IPS DF 6.9 (cell line): ENCODE data around the gene JDP2.

Source experiments
- DNase-seq: peaks from one replicate; pipeline ENCODE4 v3.0.0-alpha.2; 2013; ENCODE audit warnings: low read depth, low spot score
- H3K27ac ChIP-seq: one replicate; pipeline ENCODE4 v1.5.1; 2013; ENCODE audit warnings: low read length, control low read depth
- H3K27me3 ChIP-seq: 2 replicates; pipeline ENCODE4 v1.6.1; 2013; ENCODE audit warnings: mild to moderate bottlenecking, low read length; ENCODE audit not compliant: control insufficient read depth, insufficient read depth
- H3K36me3 ChIP-seq: 2 replicates; pipeline ENCODE4 v1.6.1; 2013; ENCODE audit warnings: low read length; ENCODE audit not compliant: control insufficient read depth, insufficient read depth
- H3K4me1 ChIP-seq: 2 replicates; pipeline ENCODE4 v1.6.1; 2013; ENCODE audit warnings: low read length; ENCODE audit not compliant: control insufficient read depth, insufficient read depth
- H3K4me3 ChIP-seq: 2 replicates; pipeline ENCODE4 v1.5.1; 2013; ENCODE audit warnings: mild to moderate bottlenecking, low read length
- H3K9me3 ChIP-seq: 2 replicates; pipeline ENCODE4 v1.6.1; 2013; ENCODE audit warnings: low read length, inconsistent platforms; ENCODE audit not compliant: control insufficient read depth, insufficient read depth
- WGBS: extraction: QIAGEN DNeasy Blood & Tissue Kit; methylation state at CpG from one replicate; pipeline ENCODE4 v1.1.7; 2013; ENCODE audit warnings: mixed read lengths, missing lambda C conversion rate; ENCODE audit not compliant: insufficient read length, insufficient coverage; 5-methylcytosine and 5-hydroxymethylcytosine counted together

The JDP2 gene

GRCh38 chr14:75482366-75482765 is 54.5 kb downstream of the JDP2 start:
- WGBS, result no CpG with 5 or more reads among the region's 4 CpGs
- DNase-seq, result no peak
- Histone ChIP-seq H3K4me3 (no peak overlapping the region), H3K27ac (no peak overlapping the region), H3K4me1 (peaks cover 1% of the 10 kb centered on the region; the same call in 1 of the 2 replicates), H3K27me3 (no peaks in the 10 kb centered on the region), H3K36me3 (no peaks in the 10 kb centered on the region; the same call in 1 of the 2 replicates), H3K9me3 (no peaks in the 10 kb centered on the region)

- H3K4me3 ChIP-seq, result no peak overlapping the region
- peaks cover 1% of the 10 kb centered on the region; the same call in 1 of the 2 replicates for H3K4me1 ChIP-seq
- H3K27ac ChIP-seq, result no peak overlapping the region
- no CpG with 5 or more reads among the region's 4 CpGs for WGBS
- H3K9me3 ChIP-seq, result no peaks in the 10 kb centered on the region
- H3K27me3 ChIP-seq, result no peaks in the 10 kb centered on the region
- DNase-seq, result no peak
- H3K36me3 ChIP-seq, result no peaks in the 10 kb centered on the region; the same call in 1 of the 2 replicates
Observed at GRCh38 chr14:75484711-75485429, 57.0 kb downstream of the JDP2 start.

GRCh38 chr14:75486318-75486717 is 58.5 kb downstream of the JDP2 start:
- H3K36me3 ChIP-seq, result no peaks in the 10 kb centered on the region; the same call in 1 of the 2 replicates
- no peak overlapping the region for H3K27ac ChIP-seq
- H3K9me3 ChIP-seq, result no peaks in the 10 kb centered on the region
- no CpG with 5 or more reads among the region's 1 CpG for WGBS
- no peak for DNase-seq
- no peaks in the 10 kb centered on the region for H3K4me1 ChIP-seq
- no peak overlapping the region for H3K4me3 ChIP-seq
- H3K27me3 ChIP-seq, result no peaks in the 10 kb centered on the region

GRCh38 chr14:75487155-75487671 is 59.4 kb downstream of the JDP2 start:
- WGBS, result no CpG with 5 or more reads among the region's 7 CpGs
- Histone ChIP-seq H3K4me3 (no peak overlapping the region), H3K4me1 (no peaks in the 10 kb centered on the region), H3K27me3 (no peaks in the 10 kb centered on the region), H3K9me3 (no peaks in the 10 kb centered on the region), H3K27ac (no peak overlapping the region), H3K36me3 (no peaks in the 10 kb centered on the region; the same call in 1 of the 2 replicates)
- no peak for DNase-seq

GRCh38 chr14:75489480-75489837 is 61.6 kb downstream of the JDP2 start:
- no peak for DNase-seq
- H3K27ac ChIP-seq, result no peak overlapping the region
- H3K27me3 ChIP-seq, result no peaks in the 10 kb centered on the region
- no peak overlapping the region for H3K4me3 ChIP-seq
- H3K36me3 ChIP-seq, result no peaks in the 10 kb centered on the region
- H3K9me3 ChIP-seq, result no peaks in the 10 kb centered on the region
- H3K4me1 ChIP-seq, result no peaks in the 10 kb centered on the region
- no CpG with 5 or more reads among the region's 6 CpGs for WGBS

GRCh38 chr14:75491376-75491978 is 63.7 kb downstream of the JDP2 start:
- DNase-seq, result no peak
- H3K27ac ChIP-seq, result no peak overlapping the region
- no peaks in the 10 kb centered on the region for H3K36me3 ChIP-seq
- H3K9me3 ChIP-seq, result no peaks in the 10 kb centered on the region
- H3K4me1 ChIP-seq, result no peaks in the 10 kb centered on the region
- H3K4me3 ChIP-seq, result no peak overlapping the region
- no CpG with 5 or more reads among the region's 14 CpGs for WGBS
- no peaks in the 10 kb centered on the region for H3K27me3 ChIP-seq

GRCh38 chr14:75492832-75493591 is 65.2 kb downstream of the JDP2 start:
- no CpG with 5 or more reads among the region's 9 CpGs for WGBS
- Histone ChIP-seq H3K4me3 (no peak overlapping the region), H3K27me3 (no peaks in the 10 kb centered on the region), H3K27ac (no peak overlapping the region), H3K36me3 (no peaks in the 10 kb centered on the region), H3K4me1 (no peaks in the 10 kb centered on the region), H3K9me3 (no peaks in the 10 kb centered on the region; the same call in 1 of the 2 replicates)
- no peak for DNase-seq

GRCh38 chr14:75493592-75494087 is 65.8 kb downstream of the JDP2 start:
- Histone ChIP-seq H3K4me1 (no peaks in the 10 kb centered on the region), H3K27ac (no peak overlapping the region), H3K9me3 (no peaks in the 10 kb centered on the region; the same call in 1 of the 2 replicates), H3K4me3 (no peak overlapping the region), H3K36me3 (no peaks in the 10 kb centered on the region), H3K27me3 (no peaks in the 10 kb centered on the region)
- DNase-seq, result no peak
- no CpG with 5 or more reads among the region's 8 CpGs for WGBS

- H3K4me3 ChIP-seq, result no peak overlapping the region
- WGBS, result no CpG with 5 or more reads among the region's 5 CpGs
- H3K27ac ChIP-seq, result no peak overlapping the region
- no peaks in the 10 kb centered on the region for H3K27me3 ChIP-seq
- DNase-seq, result no peak
- H3K36me3 ChIP-seq, result no peaks in the 10 kb centered on the region
- H3K4me1 ChIP-seq, result no peaks in the 10 kb centered on the region
- no peaks in the 10 kb centered on the region; the same call in 1 of the 2 replicates for H3K9me3 ChIP-seq
Observed at GRCh38 chr14:75494896-75495295, 67.1 kb downstream of the JDP2 start.

- Histone ChIP-seq H3K4me1 (no peaks in the 10 kb centered on the region), H3K4me3 (no peak overlapping the region), H3K27me3 (no peaks in the 10 kb centered on the region), H3K36me3 (no peaks in the 10 kb centered on the region), H3K27ac (no peak overlapping the region), H3K9me3 (no peaks in the 10 kb centered on the region; the same call in 1 of the 2 replicates)
- no CpG with 5 or more reads among the region's 3 CpGs for WGBS
- no peak for DNase-seq
Observed at GRCh38 chr14:75495399-75495798, 67.6 kb downstream of the JDP2 start.
